ENCODE measurements around the gene ZNHIT6. TPM values are rescaled to one million over a fixed set of nuclear protein-coding genes. Genes with fewer than 3 reads are reported as not detected.

Gene ZNHIT6
- total and polyA plus RNA-seq, 2 donors (not counting 1 experiment from before 2014, with no cell fraction given) = 6.0 to 16.3 TPM

- no peak overlapping the region for H3K4me3 ChIP-seq (ENCODE audit: control extremely low read depth in 1 of 5, extremely low read depth in 1 of 5, insufficient read depth in 1 of 5, low read depth in 2 of 5, low read length in 4 of 5)
- CTCF ChIA-PET = no interaction called here
- no peak overlapping the region for H3K4me3 Mint-ChIP-seq
- H3K9ac ChIP-seq (ENCODE audit: low read length) = no peak overlapping the region
- no peaks in the 10 kb centered on the region for H3K27me3 ChIP-seq (replicated peaks in 1 of 4; ENCODE audit: control extremely low read depth in 1 of 4, control insufficient read depth in 3 of 4, insufficient read depth in 4 of 4, low read length in 3 of 4)
- H3K27ac Mint-ChIP-seq = no peak overlapping the region
- no peak for TF ChIP-seq EZH2 (IDR thresholded peaks at IDR 0.05; ENCODE audit: borderline replicate concordance, insufficient read depth, low read depth, low read length, poor library complexity, severe bottlenecking)
- TF ChIP-seq, protein P1, sequence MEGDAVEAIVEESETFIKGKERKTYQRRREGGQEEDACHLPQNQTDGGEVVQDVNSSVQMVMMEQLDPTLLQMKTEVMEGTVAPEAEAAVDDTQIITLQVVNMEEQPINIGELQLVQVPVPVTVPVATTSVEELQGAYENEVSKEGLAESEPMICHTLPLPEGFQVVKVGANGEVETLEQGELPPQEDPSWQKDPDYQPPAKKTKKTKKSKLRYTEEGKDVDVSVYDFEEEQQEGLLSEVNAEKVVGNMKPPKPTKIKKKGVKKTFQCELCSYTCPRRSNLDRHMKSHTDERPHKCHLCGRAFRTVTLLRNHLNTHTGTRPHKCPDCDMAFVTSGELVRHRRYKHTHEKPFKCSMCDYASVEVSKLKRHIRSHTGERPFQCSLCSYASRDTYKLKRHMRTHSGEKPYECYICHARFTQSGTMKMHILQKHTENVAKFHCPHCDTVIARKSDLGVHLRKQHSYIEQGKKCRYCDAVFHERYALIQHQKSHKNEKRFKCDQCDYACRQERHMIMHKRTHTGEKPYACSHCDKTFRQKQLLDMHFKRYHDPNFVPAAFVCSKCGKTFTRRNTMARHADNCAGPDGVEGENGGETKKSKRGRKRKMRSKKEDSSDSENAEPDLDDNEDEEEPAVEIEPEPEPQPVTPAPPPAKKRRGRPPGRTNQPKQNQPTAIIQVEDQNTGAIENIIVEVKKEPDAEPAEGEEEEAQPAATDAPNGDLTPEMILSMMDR (IDR thresholded peaks at IDR 0.05) = no peak
- 74% methylated on average over 5 of the region's 8 CpGs for WGBS (ENCODE audit: insufficient coverage)
- no peaks in the 10 kb centered on the region for H3K79me2 ChIP-seq (ENCODE audit: control insufficient read depth, insufficient read depth, low read length)
- POLR2A ChIA-PET = no interaction called here
- no peaks in the 10 kb centered on the region for H3K4me1 ChIP-seq (ENCODE audit: control insufficient read depth in 2 of 2, insufficient read depth in 2 of 2, low read length in 2 of 2)
- DNase-seq (no peak), ATAC-seq (ENCODE audit: low read depth) (no peak)
- no peaks in the 10 kb centered on the region for H3K36me3 ChIP-seq (replicated peaks in 1 of 2; ENCODE audit: control extremely low read depth in 1 of 2, control insufficient read depth in 1 of 2, extremely low read depth in 1 of 2, insufficient read depth in 2 of 2, low read length in 1 of 2)
- intact Hi-C loops (cut with micrococcal nuclease) = no loop called here
- H3K4me2 ChIP-seq (replicated peaks; ENCODE audit: low read depth, low read length, poor library complexity, severe bottlenecking) = no peak overlapping the region
- no peaks in the 10 kb centered on the region for H3K27me3 Mint-ChIP-seq
- H4K20me1 ChIP-seq (ENCODE audit: control insufficient read depth, insufficient read depth, low read length, poor library complexity, severe bottlenecking) = no peaks in the 10 kb centered on the region
- H2AFZ ChIP-seq (ENCODE audit: insufficient read depth, low read depth, low read length, poor library complexity, severe bottlenecking) = no peak overlapping the region
- no peaks in the 10 kb centered on the region for H3K9me3 Mint-ChIP-seq (ENCODE audit: insufficient read depth)
- H3K27ac ChIP-seq (ENCODE audit: low read length in 2 of 2) = no peak overlapping the region
- no peaks in the 10 kb centered on the region for H3K9me3 ChIP-seq (ENCODE audit: control extremely low read depth in 1 of 3, control insufficient read depth in 2 of 3, insufficient read depth in 1 of 3, low read length in 2 of 3)
- H3K4me1 Mint-ChIP-seq = no peaks in the 10 kb centered on the region
Observed at GRCh38 chr1:85605484-85606413, 102.5 kb downstream of the ZNHIT6 start.

DNA sequence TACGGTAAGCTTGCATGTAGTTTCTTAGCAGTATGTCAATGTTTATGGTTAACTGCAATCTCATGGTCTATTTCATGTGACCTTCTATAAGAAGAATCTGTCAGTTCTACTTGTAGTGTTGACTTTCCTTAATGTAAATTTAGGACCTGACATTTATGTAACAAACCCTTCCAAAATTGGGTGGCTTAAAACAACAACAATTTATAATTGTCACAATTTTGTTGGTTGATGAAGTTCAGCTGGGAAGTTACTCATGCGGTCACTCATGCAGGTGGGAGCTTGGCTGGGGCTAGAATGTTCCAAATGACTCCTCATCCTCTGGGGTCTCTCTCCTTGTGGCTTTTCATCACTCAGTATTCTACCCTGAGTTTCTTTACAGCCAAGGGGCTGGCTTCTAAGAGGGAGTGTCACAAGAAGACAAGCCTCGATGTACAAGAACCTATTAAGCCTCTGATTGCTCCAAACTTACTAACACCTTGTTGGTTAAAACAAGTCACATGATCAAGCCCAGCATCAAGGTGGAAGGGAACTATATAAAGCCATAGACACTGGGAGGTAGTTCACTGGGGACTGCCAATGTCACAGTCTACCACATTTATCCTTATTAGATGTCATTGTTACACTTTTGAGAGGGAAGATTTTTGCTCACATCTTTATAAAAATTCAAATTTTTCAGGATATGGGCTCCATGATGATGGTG, 103.8 kb downstream of the ZNHIT6 start:
- no peak overlapping the region for H3K27ac Mint-ChIP-seq
- CTCF ChIA-PET = no interaction called here
- Histone ChIP-seq H2AFZ (ENCODE audit: insufficient read depth, low read depth, low read length, poor library complexity, severe bottlenecking) (no peak overlapping the region), H3K36me3 (replicated peaks in 1 of 2; ENCODE audit: control extremely low read depth in 1 of 2, control insufficient read depth in 1 of 2, extremely low read depth in 1 of 2, insufficient read depth in 2 of 2, low read length in 1 of 2) (no peaks in the 10 kb centered on the region), H3K4me3 (ENCODE audit: control extremely low read depth in 1 of 5, extremely low read depth in 1 of 5, insufficient read depth in 1 of 5, low read depth in 2 of 5, low read length in 4 of 5) (no peak overlapping the region), H3K27ac (ENCODE audit: low read length in 2 of 2) (no peak overlapping the region), H4K20me1 (ENCODE audit: control insufficient read depth, insufficient read depth, low read length, poor library complexity, severe bottlenecking) (no peaks in the 10 kb centered on the region), H3K79me2 (ENCODE audit: control insufficient read depth, insufficient read depth, low read length) (no peaks in the 10 kb centered on the region), H3K9ac (ENCODE audit: low read length) (no peak overlapping the region), H3K27me3 (replicated peaks in 1 of 4; ENCODE audit: control extremely low read depth in 1 of 4, control insufficient read depth in 3 of 4, insufficient read depth in 4 of 4, low read length in 3 of 4) (no peaks in the 10 kb centered on the region), H3K4me1 (ENCODE audit: control insufficient read depth in 2 of 2, insufficient read depth in 2 of 2, low read length in 2 of 2) (no peaks in the 10 kb centered on the region), H3K4me2 (replicated peaks; ENCODE audit: low read depth, low read length, poor library complexity, severe bottlenecking) (no peak overlapping the region), H3K9me3 (ENCODE audit: control extremely low read depth in 1 of 3, control insufficient read depth in 2 of 3, insufficient read depth in 1 of 3, low read length in 2 of 3) (no peaks in the 10 kb centered on the region)
- no peaks in the 10 kb centered on the region for H3K4me1 Mint-ChIP-seq
- no peak for TF ChIP-seq EZH2 (IDR thresholded peaks at IDR 0.05; ENCODE audit: borderline replicate concordance, insufficient read depth, low read depth, low read length, poor library complexity, severe bottlenecking)
- TF ChIP-seq, protein P1 (IDR thresholded peaks at IDR 0.05) = no peak
- no peak for DNase-seq
- H3K9me3 Mint-ChIP-seq (ENCODE audit: insufficient read depth) = peaks cover 3% of the 10 kb centered on the region
- ATAC-seq (ENCODE audit: low read depth) = no peak
- POLR2A ChIA-PET = no interaction called here
- intact Hi-C loops (cut with micrococcal nuclease) = no loop called here
- H3K4me3 Mint-ChIP-seq = no peak overlapping the region
- no CpG with 5 or more reads among the region's 3 CpGs for WGBS (ENCODE audit: insufficient coverage)
- H3K27me3 Mint-ChIP-seq = no peaks in the 10 kb centered on the region

Measured in B cell (primary cell).